OCI-LY1 (cell line): ENCODE data around the gene RASAL2.

ENCODE experiments used
- H2AFZ ChIP-seq: fragments of 200-600 bp; sonication (generic), shearing (Covaris generic); 2 replicates; pipeline ENCODE4 v1.6.0; 2014; ENCODE audit warnings: antibody characterized with exemption, mild to moderate bottlenecking, low read length
- H3F3A ChIP-seq: fragments of 200-600 bp; sonication (generic), shearing (Covaris generic); 2 replicates; pipeline ENCODE4 v1.6.0; 2014; ENCODE audit warnings: mild to moderate bottlenecking, antibody characterized with exemption, low read length, moderate library complexity; ENCODE audit not compliant: insufficient read depth
- H3K27ac ChIP-seq: fragments of 200-600 bp; sonication (generic); 2 replicates; pipeline ENCODE4 v1.5.1; 2014; ENCODE audit warnings: low read length, mixed run types, mild to moderate bottlenecking, low read depth; ENCODE audit not compliant: poor library complexity, severe bottlenecking
- H3K27me3 ChIP-seq: fragments of 200-600 bp; sonication (generic); 2 replicates; pipeline ENCODE4 v1.6.0; 2014; ENCODE audit warnings: antibody characterized with exemption, mild to moderate bottlenecking, low read length, moderate library complexity; ENCODE audit not compliant: insufficient read depth
- H3K36me3 ChIP-seq: fragments of 200-600 bp; sonication (generic); 2 replicates; pipeline ENCODE4 v1.6.1; 2014; ENCODE audit warnings: mild to moderate bottlenecking, antibody characterized with exemption, low read length, moderate library complexity, mixed read lengths; ENCODE audit not compliant: insufficient read depth
- H3K4me1 ChIP-seq: fragments of 200-600 bp; sonication (generic); 2 replicates; pipeline ENCODE4 v1.5.1; 2014; ENCODE audit warnings: mild to moderate bottlenecking, low read length, moderate library complexity; ENCODE audit not compliant: insufficient read depth, severe bottlenecking
- H3K4me2 ChIP-seq: fragments of 200-600 bp; sonication (generic), shearing (Covaris generic); 2 replicates; pipeline ENCODE4 v1.6.1; 2014; ENCODE audit warnings: low read length
- H3K4me3 ChIP-seq: fragments of 200-600 bp; sonication (generic); 2 replicates; pipeline ENCODE4 v1.5.1; 2014; ENCODE audit warnings: low read length, low read depth, mild to moderate bottlenecking, mixed read lengths; ENCODE audit not compliant: poor library complexity, severe bottlenecking
- H3K79me2 ChIP-seq: fragments of 200-600 bp; shearing (Covaris generic); 2 replicates; pipeline ENCODE4 v1.6.1; 2016; ENCODE audit warnings: mixed run types, low read length, mixed read lengths; ENCODE audit not compliant: insufficient read depth
- H3K9ac ChIP-seq: fragments of 200-600 bp; sonication (generic), shearing (Covaris generic); 2 replicates; pipeline ENCODE4 v1.6.1; 2014; ENCODE audit warnings: mild to moderate bottlenecking, low read length, mixed read lengths
- H3K9me2 ChIP-seq: fragments of 200-600 bp; sonication (generic), shearing (Covaris generic); 2 replicates; pipeline ENCODE4 v1.6.1; 2014; ENCODE audit warnings: low read depth, mild to moderate bottlenecking, low read length, mixed read lengths
- H3K9me3 ChIP-seq: fragments of 200-600 bp; shearing (Covaris generic); 2 replicates; pipeline ENCODE4 v1.6.1; 2014; ENCODE audit warnings: low read length, mixed read lengths
- H4K20me1 ChIP-seq: fragments of 200-600 bp; sonication (generic), shearing (Covaris generic); 2 replicates; pipeline ENCODE4 v1.6.0; 2016; ENCODE audit warnings: mild to moderate bottlenecking, low read length; ENCODE audit not compliant: insufficient read depth
- CTCF ChIP-seq: fragments of 200-600 bp; sonication (generic), shearing (Covaris generic); IDR thresholded peaks from 2 replicates; pipeline ENCODE4 v1.5.1; 2017; ENCODE audit warnings: mild to moderate bottlenecking, antibody characterized with exemption, low read length, moderate library complexity, mixed read lengths
- EZH2 ChIP-seq: fragments of 200-600 bp; sonication (generic), shearing (Covaris generic); IDR thresholded peaks from 2 replicates; pipeline ENCODE4 v1.8.0; 2017; ENCODE audit warnings: borderline replicate concordance, mixed run types, mild to moderate bottlenecking, antibody characterized with exemption, low read length, moderate library complexity, mixed read lengths

RASAL2 gene

GRCh38 chr1:178267646-178268094 is 173.8 kb downstream of the RASAL2 start:
- Histone ChIP-seq H3K9me2 (no peaks in the 10 kb centered on the region), H3K9ac (no peak overlapping the region), H3K27ac (no peak overlapping the region), H3K4me3 (no peak overlapping the region), H4K20me1 (no peaks in the 10 kb centered on the region), H3K4me1 (no peaks in the 10 kb centered on the region), H3K36me3 (no peaks in the 10 kb centered on the region), H3K79me2 (no peaks in the 10 kb centered on the region), H3K4me2 (no peak overlapping the region), H3K9me3 (no peaks in the 10 kb centered on the region), H3K27me3 (no peaks in the 10 kb centered on the region), H2AFZ (no peak overlapping the region), H3F3A (no peaks in the 10 kb centered on the region)
- TF ChIP-seq EZH2 (no peak), CTCF (no peak)

- Histone ChIP-seq H3K36me3 (no peaks in the 10 kb centered on the region), H3K27me3 (no peaks in the 10 kb centered on the region), H3K4me2 (no peak overlapping the region), H3F3A (no peaks in the 10 kb centered on the region), H4K20me1 (no peaks in the 10 kb centered on the region), H3K9me3 (no peaks in the 10 kb centered on the region), H3K4me3 (no peak overlapping the region), H3K4me1 (no peaks in the 10 kb centered on the region), H3K9me2 (no peaks in the 10 kb centered on the region), H3K79me2 (no peaks in the 10 kb centered on the region), H2AFZ (no peak overlapping the region), H3K27ac (no peak overlapping the region), H3K9ac (no peak overlapping the region)
- TF ChIP-seq EZH2 (no peak), CTCF (no peak)
Measured at GRCh38 chr1:178271471-178271870, 177.6 kb downstream of the RASAL2 start.

- H3K36me3 ChIP-seq = no peaks in the 10 kb centered on the region
- no peaks in the 10 kb centered on the region for H3F3A ChIP-seq
- no peak overlapping the region for H3K27ac ChIP-seq
- no peak overlapping the region for H3K4me3 ChIP-seq
- H3K9me3 ChIP-seq = no peaks in the 10 kb centered on the region
- no peaks in the 10 kb centered on the region for H3K4me1 ChIP-seq
- H4K20me1 ChIP-seq = no peaks in the 10 kb centered on the region
- no peaks in the 10 kb centered on the region for H3K79me2 ChIP-seq
- H3K9ac ChIP-seq = no peak overlapping the region
- no peak overlapping the region for H3K4me2 ChIP-seq
- no peaks in the 10 kb centered on the region for H3K27me3 ChIP-seq
- H2AFZ ChIP-seq = no peak overlapping the region
- H3K9me2 ChIP-seq = no peaks in the 10 kb centered on the region
- TF ChIP-seq EZH2 = no peak
- no peak for TF ChIP-seq CTCF
Measured at GRCh38 chr1:178273707-178274410, 180.0 kb downstream of the RASAL2 start.
